ENCODE measurements around the gene PGLYRP3.

DNA sequence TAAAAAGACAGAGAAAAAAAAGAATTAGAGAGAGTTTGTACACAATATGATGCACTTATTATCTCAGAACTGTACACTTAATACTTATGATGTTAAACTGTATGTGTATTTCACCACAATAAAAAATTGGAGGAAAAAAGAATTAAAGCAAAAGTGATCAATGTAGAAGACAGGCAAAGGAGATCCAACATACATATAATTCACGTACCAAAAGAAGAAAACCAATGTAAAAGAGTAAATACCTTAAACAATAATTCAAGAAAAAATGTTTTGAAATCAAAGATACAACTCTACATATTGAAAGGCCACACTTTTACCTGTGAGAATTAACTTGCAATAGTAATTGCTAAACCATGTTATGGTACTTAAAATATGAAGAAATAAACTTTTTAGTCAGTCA, 9.8 kb upstream of the PGLYRP3 start:
- TF ChIP-seq, protein P1, sequence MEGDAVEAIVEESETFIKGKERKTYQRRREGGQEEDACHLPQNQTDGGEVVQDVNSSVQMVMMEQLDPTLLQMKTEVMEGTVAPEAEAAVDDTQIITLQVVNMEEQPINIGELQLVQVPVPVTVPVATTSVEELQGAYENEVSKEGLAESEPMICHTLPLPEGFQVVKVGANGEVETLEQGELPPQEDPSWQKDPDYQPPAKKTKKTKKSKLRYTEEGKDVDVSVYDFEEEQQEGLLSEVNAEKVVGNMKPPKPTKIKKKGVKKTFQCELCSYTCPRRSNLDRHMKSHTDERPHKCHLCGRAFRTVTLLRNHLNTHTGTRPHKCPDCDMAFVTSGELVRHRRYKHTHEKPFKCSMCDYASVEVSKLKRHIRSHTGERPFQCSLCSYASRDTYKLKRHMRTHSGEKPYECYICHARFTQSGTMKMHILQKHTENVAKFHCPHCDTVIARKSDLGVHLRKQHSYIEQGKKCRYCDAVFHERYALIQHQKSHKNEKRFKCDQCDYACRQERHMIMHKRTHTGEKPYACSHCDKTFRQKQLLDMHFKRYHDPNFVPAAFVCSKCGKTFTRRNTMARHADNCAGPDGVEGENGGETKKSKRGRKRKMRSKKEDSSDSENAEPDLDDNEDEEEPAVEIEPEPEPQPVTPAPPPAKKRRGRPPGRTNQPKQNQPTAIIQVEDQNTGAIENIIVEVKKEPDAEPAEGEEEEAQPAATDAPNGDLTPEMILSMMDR (IDR thresholded peaks at IDR 0.05; ENCODE audit: low read depth, low read length, poor library complexity, severe bottlenecking) = no peak
- TF ChIP-seq EZH2phosphoT487 (IDR thresholded peaks at IDR 0.05; ENCODE audit: borderline replicate concordance, low read length) = no peak

Data from DOHH2 (cell line).